HG03575 (cell line): ENCODE measurements around the gene LRRTM4.
"Not testable (repeated sequence)": the region's sequence is repeated elsewhere in the genome, so short reads cannot be mapped to it uniquely, and the experiment has no call there.

Experiments used
- ATAC-seq: cut with Tn5 transposase; IDR thresholded peaks from one replicate; pipeline ENCODE4 v1.9.1; 2021; ENCODE audit not compliant: unreplicated experiment, insufficient number of reproducible peaks, low FRiP score; ENCODE audit errors: extremely low read depth

The LRRTM4 gene

DNA sequence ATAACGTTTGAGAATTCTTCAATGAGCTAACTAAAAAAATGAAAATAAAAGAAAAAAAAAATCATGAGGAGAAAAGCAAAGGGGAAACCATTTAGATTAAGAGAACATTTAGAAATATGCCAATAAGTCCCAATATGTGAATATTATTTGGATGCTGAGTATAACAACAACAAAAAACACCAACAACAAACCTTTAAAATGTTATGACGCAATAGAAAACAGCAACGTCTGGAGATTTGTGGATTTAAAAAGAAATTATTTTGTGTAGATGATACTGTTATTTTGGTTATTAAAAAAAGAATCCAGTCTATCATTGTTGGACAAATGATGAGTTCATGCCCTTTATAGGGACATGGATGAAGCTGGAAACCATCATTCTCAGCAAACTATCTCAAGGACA is 417.2 kb downstream of the LRRTM4 start:
- no peak for ATAC-seq

- no peak for ATAC-seq
Observed at GRCh38 chr2:77104554-77104953, 417.6 kb downstream of the LRRTM4 start.

DNA sequence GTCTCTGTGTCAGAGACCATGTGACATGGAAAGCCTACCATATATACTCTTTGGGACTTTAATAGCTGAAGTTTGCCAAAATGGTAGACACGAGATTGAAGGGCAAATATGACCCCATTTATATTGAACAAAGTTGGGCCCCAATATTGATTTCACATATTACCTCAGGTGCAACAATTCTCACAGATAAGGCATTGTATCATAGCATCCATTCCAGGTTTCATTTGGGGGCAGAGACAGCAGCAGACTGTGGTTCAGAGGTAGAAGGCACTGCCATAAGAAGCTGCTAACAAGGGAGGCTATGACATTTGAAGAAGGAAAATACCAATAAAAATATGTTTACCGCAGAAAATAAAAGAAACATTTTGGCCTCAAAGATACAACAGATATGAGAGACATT is 419.2 kb downstream of the LRRTM4 start:
- ATAC-seq, result no peak

GRCh38 chr2:77101796-77102452 is 420.3 kb downstream of the LRRTM4 start:
- ATAC-seq, result no peak

GRCh38 chr2:77099961-77100360 is 422.2 kb downstream of the LRRTM4 start:
- ATAC-seq, result no peak

DNA sequence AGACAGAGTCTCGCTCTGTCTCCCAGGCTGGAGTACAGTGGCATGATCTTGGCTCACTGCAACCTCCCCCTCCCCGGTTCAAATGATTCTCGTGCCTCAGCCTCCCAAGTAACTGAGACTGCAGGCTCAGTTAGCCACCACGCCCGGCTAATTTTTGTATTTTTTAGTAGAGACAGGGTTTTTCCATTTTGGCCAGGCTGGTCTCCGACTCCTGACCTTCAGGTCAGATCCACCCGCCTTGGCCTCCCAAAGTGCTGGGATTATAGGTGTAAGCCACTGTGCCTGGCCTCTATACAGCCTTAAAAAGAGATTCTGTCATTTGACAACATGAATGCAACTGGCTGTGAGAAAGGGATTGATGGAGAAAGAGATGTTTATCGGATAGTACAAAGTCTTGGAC is 426.7 kb downstream of the LRRTM4 start:
- not testable (repeated sequence) for ATAC-seq

GRCh38 chr2:77095096-77095495 is 427.1 kb downstream of the LRRTM4 start:
- no peak for ATAC-seq

DNA sequence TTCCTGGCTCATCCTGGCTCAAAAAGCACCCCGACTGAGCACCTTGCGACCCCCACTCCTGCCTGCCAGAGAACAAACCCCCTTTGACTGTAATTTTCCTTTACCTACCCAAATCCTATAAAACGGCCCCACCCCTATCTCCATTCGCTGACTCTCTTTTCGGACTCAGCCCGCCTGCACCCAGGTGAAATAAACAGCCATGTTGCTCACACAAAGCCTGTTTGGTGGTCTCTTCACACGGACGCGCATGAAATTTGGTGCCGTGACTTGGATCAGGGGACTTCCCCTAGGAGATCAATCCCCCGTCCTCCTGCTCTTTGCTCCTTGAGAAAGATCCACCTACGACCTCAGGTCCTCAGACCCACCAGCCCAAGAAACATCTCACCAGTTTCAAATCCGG is 433.8 kb downstream of the LRRTM4 start:
- not testable (repeated sequence) for ATAC-seq

GRCh38 chr2:77087987-77088414 is 434.2 kb downstream of the LRRTM4 start:
- ATAC-seq, result no peak

DNA sequence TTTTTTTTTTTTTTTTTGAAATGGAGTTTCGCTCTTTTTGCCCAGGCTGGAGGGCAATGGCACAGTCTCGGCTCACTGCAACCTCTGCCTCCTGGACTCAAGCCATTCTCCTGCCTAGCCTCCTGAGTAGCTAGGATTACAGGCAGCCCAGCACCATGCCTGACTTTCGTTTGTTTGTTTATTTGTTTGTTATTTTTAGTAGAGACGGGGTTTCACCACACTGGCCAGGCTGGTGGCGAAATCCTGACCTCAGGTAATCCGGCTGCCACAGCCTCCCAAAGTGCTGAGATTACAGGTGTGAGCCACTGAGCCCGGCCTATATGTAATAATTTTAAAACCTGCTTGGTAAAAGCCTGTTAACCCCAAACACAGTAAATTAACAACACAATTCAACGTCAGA is 435.7 kb downstream of the LRRTM4 start:
- no peak for ATAC-seq

DNA sequence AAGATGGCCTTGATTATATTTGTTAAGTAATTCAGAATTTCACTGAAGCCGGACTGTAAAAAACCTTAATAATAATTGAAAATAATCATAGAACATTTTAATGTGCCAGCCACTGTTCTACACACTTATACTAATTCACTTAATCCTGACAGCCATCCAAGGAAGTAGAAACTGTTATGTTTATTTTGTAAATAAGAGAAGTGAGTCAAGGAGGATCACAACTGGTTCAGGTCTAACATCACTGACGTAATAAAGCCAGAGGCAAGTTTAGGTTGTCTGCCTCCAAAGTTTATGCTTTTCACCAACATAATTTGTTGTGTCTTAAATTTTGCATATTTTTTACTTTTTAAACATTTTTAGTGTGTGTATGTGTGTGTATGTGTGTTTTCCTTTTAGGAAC is 436.1 kb downstream of the LRRTM4 start:
- ATAC-seq, result no peak

GRCh38 chr2:77085561-77085960 is 436.6 kb downstream of the LRRTM4 start:
- no peak for ATAC-seq

DNA sequence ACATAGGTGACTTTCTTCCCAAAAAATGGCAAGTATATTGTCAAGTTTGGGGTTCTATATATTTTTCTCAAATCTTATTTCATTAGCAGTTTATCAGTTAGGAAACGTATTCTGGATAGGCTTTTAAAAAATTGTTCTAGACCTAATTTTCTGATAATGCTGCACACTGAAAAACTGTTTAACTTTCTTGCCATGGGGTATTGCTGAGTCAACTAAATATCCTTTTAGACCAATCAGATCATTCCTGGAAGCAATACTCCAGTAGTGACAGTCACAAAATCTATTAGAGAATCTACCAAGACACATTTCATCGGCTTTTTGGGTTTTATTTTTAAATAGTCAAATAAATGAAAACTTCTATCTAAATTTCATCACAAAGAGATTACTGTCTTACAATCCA is 440.6 kb downstream of the LRRTM4 start:
- no peak for ATAC-seq

DNA sequence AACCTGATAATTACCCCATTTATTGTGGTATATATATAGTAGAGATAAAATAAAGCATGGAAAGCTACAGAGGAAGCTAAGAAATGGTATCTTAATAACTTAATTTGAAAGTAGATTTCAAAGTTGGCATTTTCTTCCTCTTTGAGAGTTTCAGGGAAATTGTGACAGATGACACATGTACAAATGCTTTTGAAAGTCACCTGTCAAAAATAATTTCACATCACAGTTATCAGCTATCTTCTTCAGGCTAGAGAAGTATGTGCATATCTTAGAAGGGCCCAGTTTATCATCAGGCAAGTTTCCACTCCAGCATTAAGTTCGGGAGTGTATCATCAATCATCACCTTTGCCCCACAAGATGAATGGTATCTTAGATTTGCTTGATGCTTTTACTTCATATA is 457.9 kb downstream of the LRRTM4 start:
- ATAC-seq, result no peak

GRCh38 chr2:77054938-77055337 is 467.2 kb downstream of the LRRTM4 start:
- no peak for ATAC-seq

DNA sequence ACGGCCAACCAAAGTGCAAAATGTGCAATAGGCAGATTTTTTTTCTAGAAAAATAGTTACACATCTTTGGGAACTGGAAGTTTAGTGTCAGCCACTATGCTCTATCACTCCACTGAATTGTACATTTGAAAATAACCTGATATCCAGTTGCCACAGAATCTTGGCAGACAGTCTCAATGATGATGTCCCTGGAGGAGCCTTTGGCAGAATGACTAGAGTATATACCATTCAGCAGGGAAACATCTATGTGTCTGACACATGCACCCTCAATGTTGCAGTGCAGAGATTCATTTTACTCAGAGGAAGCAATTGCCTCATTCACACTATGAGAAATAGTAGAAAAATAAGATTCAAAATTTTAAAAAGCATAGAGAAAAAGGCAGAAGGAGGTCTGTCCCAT is 475.8 kb downstream of the LRRTM4 start:
- no peak for ATAC-seq

DNA sequence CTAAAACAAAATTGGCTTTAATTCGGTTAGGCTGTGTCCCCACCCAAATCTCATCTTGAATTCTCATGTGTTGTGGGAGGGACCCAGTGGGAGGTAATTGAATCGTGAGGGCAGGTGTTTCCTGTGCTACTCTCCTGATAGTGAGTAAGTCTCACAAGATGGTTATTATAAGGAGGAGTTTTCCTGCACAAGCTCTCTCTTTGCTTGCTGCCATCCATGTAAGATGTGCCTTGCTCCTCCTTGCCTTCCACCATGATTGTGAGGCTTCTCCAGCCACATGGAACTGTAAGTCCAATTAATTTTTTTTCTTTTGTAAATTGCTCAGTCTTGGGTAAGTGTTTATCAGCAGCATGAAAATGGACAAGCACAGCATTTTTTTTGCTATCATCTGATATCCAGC is 476.7 kb downstream of the LRRTM4 start:
- not testable (repeated sequence) for ATAC-seq

DNA sequence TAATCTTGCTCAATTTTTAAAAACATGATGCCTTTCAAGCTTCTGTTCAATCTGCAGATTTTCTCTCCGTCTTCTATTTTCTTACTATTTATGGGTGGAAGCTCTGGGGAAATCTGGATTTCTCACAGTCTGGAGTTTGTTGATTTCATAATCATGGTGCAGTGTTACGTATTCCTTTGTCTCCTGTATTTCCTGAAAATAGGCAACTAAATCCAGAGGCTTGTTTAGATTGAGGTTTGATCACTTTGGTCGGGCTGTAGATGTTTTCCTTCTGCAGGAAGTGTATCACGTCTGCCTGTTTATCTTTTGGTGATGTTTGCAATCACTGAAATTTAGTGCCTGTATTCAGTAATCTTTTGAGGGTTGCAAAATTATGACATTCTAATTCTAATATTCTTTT is 487.7 kb downstream of the LRRTM4 start:
- ATAC-seq, result no peak

- not testable (repeated sequence) for ATAC-seq
Observed at GRCh38 chr2:77029237-77029636, 492.9 kb downstream of the LRRTM4 start.

GRCh38 chr2:77028032-77028600 is 494.1 kb downstream of the LRRTM4 start:
- ATAC-seq, result no peak

DNA sequence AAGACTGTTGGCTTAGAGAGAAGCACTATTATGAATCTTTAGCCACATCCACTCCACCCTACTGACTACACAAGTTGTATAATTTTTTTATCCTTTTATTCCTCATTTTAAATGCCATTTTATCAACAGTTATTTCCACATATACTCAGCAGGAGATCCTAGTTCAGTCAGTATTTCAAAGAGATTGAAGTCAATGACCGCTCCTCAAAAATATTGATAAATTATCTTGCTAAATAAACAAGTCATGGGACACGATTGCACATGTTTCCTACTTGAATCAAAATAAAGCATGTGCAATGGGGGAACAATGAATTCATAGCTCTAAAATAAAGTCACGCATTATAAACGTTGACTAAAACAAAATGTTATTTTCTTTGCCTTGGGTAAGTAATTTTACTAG is 496.5 kb downstream of the LRRTM4 start:
- no peak for ATAC-seq
